Midbrain (tissue), 1 donor: ENCODE measurements around the gene GABBR2.

Experiments
- DNase-seq: peaks from one replicate; lab custom pipeline; 2025; lab: John Stamatoyannopoulos, UW

The GABBR2 gene

GRCh38 chr9:98442114-98442513, 266.6 kb downstream of the GABBR2 start:
- DNase-seq: no peak

- DNase-seq: peak; percentile 26
These were observed 270.1 kb downstream of the GABBR2 start for GRCh38 chr9:98438666-98439065.

- DNase-seq: no peak
These were observed 271.2 kb downstream of the GABBR2 start for GRCh38 chr9:98437458-98438034.

- no peak for DNase-seq
These were observed 275.8 kb downstream of the GABBR2 start for GRCh38 chr9:98432960-98433359.

- DNase-seq: no peak
These were observed 276.6 kb downstream of the GABBR2 start for GRCh38 chr9:98432134-98432533.

GRCh38 chr9:98430535-98431292, 278.0 kb downstream of the GABBR2 start:
- peak; percentile 30 for DNase-seq

- DNase-seq: no peak
These were observed 279.1 kb downstream of the GABBR2 start for GRCh38 chr9:98429613-98430012.

- no peak for DNase-seq
These were observed 280.3 kb downstream of the GABBR2 start for GRCh38 chr9:98428454-98428853.

- no peak for DNase-seq
These were observed 281.2 kb downstream of the GABBR2 start for GRCh38 chr9:98427491-98427890.

GRCh38 chr9:98425079-98425478, 283.7 kb downstream of the GABBR2 start:
- no peak for DNase-seq

- no peak for DNase-seq
These were observed 289.5 kb downstream of the GABBR2 start for GRCh38 chr9:98419260-98419603.

GRCh38 chr9:98418578-98419259, 290.0 kb downstream of the GABBR2 start:
- no peak for DNase-seq

GRCh38 chr9:98416294-98417248, 292.2 kb downstream of the GABBR2 start:
- DNase-seq: no peak

- no peak for DNase-seq
These were observed 293.0 kb downstream of the GABBR2 start for GRCh38 chr9:98415782-98416181.

- no peak for DNase-seq
These were observed 295.7 kb downstream of the GABBR2 start for GRCh38 chr9:98413084-98413483.

- DNase-seq: no peak
These were observed 296.5 kb downstream of the GABBR2 start for GRCh38 chr9:98412101-98412842.

- peak; percentile 42 for DNase-seq
These were observed 298.5 kb downstream of the GABBR2 start for GRCh38 chr9:98410185-98410697.

- DNase-seq: no peak
These were observed 299.0 kb downstream of the GABBR2 start for GRCh38 chr9:98409719-98410118.

- DNase-seq: no peak
These were observed 302.3 kb downstream of the GABBR2 start for GRCh38 chr9:98406469-98406868.

- no peak for DNase-seq
These were observed 304.5 kb downstream of the GABBR2 start for GRCh38 chr9:98404237-98404636.

- no peak for DNase-seq
These were observed 305.0 kb downstream of the GABBR2 start for GRCh38 chr9:98403715-98404114.
